ENCODE results near the gene CHN2.

GRCh38 chr7:29487424-29487823 lies 292.8 kb downstream of the CHN2 start:
- no peak for TF ChIP-seq CTCF (conservative IDR thresholded peaks at IDR 0.05; ENCODE audit: low read depth, low read length)
- no peak for TF ChIP-seq EZH2 (IDR thresholded peaks at IDR 0.05; ENCODE audit: borderline replicate concordance, low read depth, low read length, poor library complexity, severe bottlenecking)

All from A673 (cell line).